OCI-LY3 (cell line): ENCODE data around the gene FHOD3.

Experiments
- EZH2phosphoT487 ChIP-seq: fragments of 200-600 bp; shearing (Covaris generic); IDR thresholded peaks from 2 replicates; pipeline ENCODE4 v1.6.1; 2018; ENCODE audit warnings: antibody characterized with exemption, mixed run types, low read depth
- TF ChIP-seq, protein P1 (sequence below): fragments of 200-600, 300-600 bp; sonication (generic); IDR thresholded peaks from 2 replicates; pipeline ENCODE4 v1.5.1; 2014; ENCODE audit warnings: antibody characterized with exemption, low read length, low read depth

DNA sequence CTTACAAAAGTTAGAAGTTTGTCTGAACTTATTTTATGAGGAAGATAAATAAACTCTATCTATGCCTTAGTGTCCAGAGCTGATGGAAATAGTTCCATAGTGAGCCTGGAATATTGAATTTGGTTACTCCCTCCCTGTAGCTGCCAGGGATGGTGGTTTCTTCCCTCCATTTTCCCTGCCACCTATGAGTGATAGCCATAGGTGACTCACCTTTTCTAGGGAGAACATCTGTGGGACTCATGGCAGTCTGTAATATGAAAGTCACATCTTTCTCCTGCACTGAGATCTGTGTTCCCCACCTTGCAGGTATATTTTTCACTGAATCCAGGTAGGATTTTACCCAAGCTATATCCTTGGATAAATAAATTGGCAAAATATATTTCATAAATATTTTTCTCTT, 382.5 kb downstream of the FHOD3 start:
- TF ChIP-seq, protein P1, sequence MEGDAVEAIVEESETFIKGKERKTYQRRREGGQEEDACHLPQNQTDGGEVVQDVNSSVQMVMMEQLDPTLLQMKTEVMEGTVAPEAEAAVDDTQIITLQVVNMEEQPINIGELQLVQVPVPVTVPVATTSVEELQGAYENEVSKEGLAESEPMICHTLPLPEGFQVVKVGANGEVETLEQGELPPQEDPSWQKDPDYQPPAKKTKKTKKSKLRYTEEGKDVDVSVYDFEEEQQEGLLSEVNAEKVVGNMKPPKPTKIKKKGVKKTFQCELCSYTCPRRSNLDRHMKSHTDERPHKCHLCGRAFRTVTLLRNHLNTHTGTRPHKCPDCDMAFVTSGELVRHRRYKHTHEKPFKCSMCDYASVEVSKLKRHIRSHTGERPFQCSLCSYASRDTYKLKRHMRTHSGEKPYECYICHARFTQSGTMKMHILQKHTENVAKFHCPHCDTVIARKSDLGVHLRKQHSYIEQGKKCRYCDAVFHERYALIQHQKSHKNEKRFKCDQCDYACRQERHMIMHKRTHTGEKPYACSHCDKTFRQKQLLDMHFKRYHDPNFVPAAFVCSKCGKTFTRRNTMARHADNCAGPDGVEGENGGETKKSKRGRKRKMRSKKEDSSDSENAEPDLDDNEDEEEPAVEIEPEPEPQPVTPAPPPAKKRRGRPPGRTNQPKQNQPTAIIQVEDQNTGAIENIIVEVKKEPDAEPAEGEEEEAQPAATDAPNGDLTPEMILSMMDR = no peak
- no peak for TF ChIP-seq EZH2phosphoT487
